HG03039 (cell line): ENCODE results near the gene DOCK2.
"Not testable (repeated sequence)": the region's sequence is repeated elsewhere in the genome, so short reads cannot be mapped to it uniquely, and the experiment has no call there.

Experiments
- ATAC-seq: cut with Tn5 transposase; IDR thresholded peaks from one replicate; pipeline ENCODE4 v1.9.1; 2021; ENCODE audit warnings: mild to moderate bottlenecking, moderate library complexity; ENCODE audit not compliant: unreplicated experiment

The DOCK2 gene

GRCh38 chr5:169636477-169637084, 494 bp upstream of the DOCK2 start:
- ATAC-seq: no peak

- ATAC-seq: peak; percentile 58
These were observed 560 bp downstream of the DOCK2 start for GRCh38 chr5:169637549-169638121.

- ATAC-seq: no peak
These were observed 4.2 kb downstream of the DOCK2 start for GRCh38 chr5:169641253-169641652.

GRCh38 chr5:169646856-169647255, 9.8 kb downstream of the DOCK2 start:
- ATAC-seq: peak; percentile 42

- peak; percentile 27 for ATAC-seq
These were observed 10.5 kb downstream of the DOCK2 start for GRCh38 chr5:169647566-169647965.

- no peak for ATAC-seq
These were observed 11.7 kb downstream of the DOCK2 start for GRCh38 chr5:169648725-169649310.

GRCh38 chr5:169649486-169649885, 12.4 kb downstream of the DOCK2 start:
- no peak for ATAC-seq

- peak; percentile 48 for ATAC-seq
These were observed 13.7 kb downstream of the DOCK2 start for GRCh38 chr5:169650701-169651331.

GRCh38 chr5:169651526-169651925, 14.5 kb downstream of the DOCK2 start:
- ATAC-seq: no peak

GRCh38 chr5:169652057-169652456, 15.0 kb downstream of the DOCK2 start:
- no peak for ATAC-seq

- no peak for ATAC-seq
These were observed 16.0 kb downstream of the DOCK2 start for GRCh38 chr5:169653091-169653490.

GRCh38 chr5:169655353-169655752, 18.3 kb downstream of the DOCK2 start:
- no peak for ATAC-seq

- ATAC-seq: peak; percentile 61
These were observed 19.2 kb downstream of the DOCK2 start for GRCh38 chr5:169656125-169656901.

- no peak for ATAC-seq
These were observed 20.1 kb downstream of the DOCK2 start for GRCh38 chr5:169657127-169657526.

- not testable (repeated sequence) for ATAC-seq
These were observed 25.4 kb downstream of the DOCK2 start for GRCh38 chr5:169662451-169662850.

- ATAC-seq: no peak
These were observed 26.5 kb downstream of the DOCK2 start for GRCh38 chr5:169663537-169663936.

- ATAC-seq: no peak
These were observed 29.3 kb downstream of the DOCK2 start for GRCh38 chr5:169666365-169666764.

GRCh38 chr5:169667896-169668674, 31.0 kb downstream of the DOCK2 start:
- ATAC-seq: no peak

GRCh38 chr5:169668732-169669131, 31.7 kb downstream of the DOCK2 start:
- no peak for ATAC-seq

GRCh38 chr5:169670769-169671525, 33.9 kb downstream of the DOCK2 start:
- peak; percentile 96 for ATAC-seq
